ENCODE data around the gene UBAP1L. TPM values are rescaled to one million over a fixed set of nuclear protein-coding genes. Genes with fewer than 3 reads are reported as not detected.
A peak's percentile ranks its signal among the peaks of the same experiment; 100 is the strongest.

Gene UBAP1L
- total RNA-seq, 1 experiment from 2014 or later, result 0.14 TPM

DNA sequence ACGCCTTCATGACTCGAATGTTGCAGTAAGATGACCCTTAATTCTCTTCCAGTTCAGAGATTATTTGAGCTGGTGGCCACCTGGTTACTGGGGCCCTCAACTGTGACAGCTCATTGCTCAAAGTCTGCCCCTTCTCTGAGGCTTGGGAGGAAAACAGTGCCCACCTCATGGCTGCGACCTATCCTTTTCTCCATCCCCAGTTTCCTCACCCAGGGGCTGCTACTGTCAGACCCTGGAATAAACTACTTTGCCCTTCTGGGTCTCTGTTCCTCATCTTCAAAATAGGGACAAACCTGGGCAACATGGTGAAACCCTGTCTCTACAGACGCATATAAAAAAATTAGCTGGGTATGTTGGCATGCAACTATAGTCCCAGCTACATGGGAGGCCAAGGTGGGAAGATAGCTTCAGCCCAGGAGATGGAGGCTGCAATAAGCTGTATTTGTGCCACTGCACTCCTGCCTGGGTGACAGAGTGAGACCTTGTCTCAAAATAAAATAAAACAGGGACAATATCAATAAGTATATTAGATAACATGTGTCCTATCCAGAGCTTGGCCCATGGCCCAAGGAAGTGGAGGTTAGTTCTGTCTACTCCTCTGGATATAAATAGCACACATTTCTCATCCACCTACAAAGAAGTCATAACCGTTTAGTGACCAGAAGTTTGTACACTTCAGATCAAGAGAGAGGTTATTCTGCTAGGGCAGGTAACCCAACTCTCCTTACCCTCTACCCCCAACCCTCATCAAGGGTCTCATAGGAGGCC is 45.0 kb downstream of the UBAP1L start:
- Histone ChIP-seq H3K36me3 (replicated peaks; ENCODE audit: control insufficient read depth, insufficient read depth, low read length) (no peaks in the 10 kb centered on the region; the same call in 1 of the 2 replicates), H3K27me3 (ENCODE audit: control insufficient read depth, insufficient read depth, low read length) (peaks cover 5% of the 10 kb centered on the region), H3K4me3 (ENCODE audit: insufficient read depth, low read depth, low read length) (no peak overlapping the region)
- DNase-seq, result no peak

DNA sequence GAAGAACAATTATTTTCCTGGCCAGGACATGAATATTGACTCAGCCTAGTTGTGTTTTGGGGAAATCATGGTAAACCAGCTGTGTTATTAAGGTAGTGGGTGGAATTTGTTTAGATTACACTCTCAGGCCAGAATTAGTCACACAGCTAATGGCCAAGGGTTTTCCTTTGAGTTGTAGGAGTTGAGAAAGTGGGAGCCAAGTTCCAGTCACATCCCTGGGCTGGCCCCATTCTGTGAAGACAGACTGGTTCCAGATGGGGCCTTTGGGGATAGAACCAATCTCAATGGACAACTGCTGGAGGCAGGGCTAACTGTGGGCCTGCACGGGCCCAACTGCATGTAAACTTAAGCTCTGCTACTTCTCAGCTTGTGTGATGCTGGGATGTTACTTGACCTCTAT is 45.8 kb downstream of the UBAP1L start:
- peaks cover 5% of the 10 kb centered on the region for H3K27me3 ChIP-seq (ENCODE audit: control insufficient read depth, insufficient read depth, low read length)
- DNase-seq, result no peak
- H3K36me3 ChIP-seq (replicated peaks; ENCODE audit: control insufficient read depth, insufficient read depth, low read length), result no peaks in the 10 kb centered on the region; the same call in 1 of the 2 replicates
- no peak overlapping the region for H3K4me3 ChIP-seq (ENCODE audit: insufficient read depth, low read depth, low read length)

DNA sequence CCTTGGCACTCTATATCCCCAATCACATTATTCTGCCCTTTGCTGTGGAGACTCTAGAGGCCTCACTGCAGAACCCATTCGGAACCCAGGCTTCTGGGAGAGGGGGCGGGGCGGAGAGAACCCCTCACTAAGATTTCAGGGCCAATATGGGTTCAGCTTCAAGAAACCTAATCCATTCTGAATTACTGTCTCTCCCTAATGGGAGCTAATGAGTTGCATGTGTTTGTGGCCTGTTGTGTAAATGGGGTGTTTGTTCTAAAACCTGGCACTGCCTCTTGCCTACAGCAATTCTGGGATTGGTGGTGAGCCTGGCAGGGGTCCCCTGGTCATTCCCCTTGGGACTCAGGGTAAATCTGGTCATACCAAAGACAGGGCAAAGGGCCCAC is 46.6 kb downstream of the UBAP1L start:
- Histone ChIP-seq H3K36me3 (replicated peaks; ENCODE audit: control insufficient read depth, insufficient read depth, low read length) (no peaks in the 10 kb centered on the region; the same call in 1 of the 2 replicates), H3K27me3 (ENCODE audit: control insufficient read depth, insufficient read depth, low read length) (peaks cover 5% of the 10 kb centered on the region), H3K4me3 (ENCODE audit: insufficient read depth, low read depth, low read length) (no peak overlapping the region; the same call in 1 of the 2 replicates)
- DNase-seq, result no peak

DNA sequence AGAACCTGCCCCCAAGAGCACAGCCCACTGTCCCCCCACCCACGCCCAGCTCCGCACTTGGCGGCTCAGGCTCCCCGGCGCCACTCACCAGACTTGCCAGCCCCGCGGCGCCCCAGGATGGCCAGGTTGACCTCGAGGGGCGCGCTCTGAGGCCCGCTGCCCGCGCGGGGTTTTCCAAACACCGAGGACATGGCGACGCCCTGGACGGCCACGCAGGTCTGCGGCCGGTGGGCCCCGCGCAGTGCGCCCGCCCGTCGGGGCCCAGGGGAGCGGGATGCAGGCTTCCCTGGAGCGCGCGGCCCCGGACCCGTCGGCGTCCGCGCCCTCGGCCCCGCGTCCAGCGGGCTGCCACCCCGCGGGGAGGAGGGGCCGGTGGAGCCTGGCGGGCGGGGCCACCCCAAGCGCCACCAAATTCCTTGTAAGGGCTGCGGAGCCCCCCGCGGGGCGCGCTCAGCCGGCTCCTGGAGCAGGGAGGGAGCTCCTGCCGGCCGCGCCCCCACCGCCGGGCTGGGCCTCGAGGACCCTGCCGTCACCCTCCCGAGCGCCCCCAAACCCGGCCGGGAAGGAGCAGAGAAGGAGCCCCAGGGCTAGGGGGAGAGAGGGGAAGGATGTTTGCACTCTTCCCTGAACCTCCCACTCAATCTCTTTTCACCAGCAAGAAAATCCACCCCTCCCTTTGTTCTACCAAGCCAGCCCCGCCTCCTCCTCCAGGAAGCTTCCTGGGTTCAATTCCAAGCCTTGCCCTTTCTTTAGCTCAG is 47.2 kb downstream of the UBAP1L start, which contains the start of gene RASL12:
TSS of gene RASL12 (minus strand) at position 347 of the 758 bp plus-strand sequence. CDS start at position 191, 156 bp downstream.
- Histone ChIP-seq H3K4me3 (ENCODE audit: insufficient read depth, low read depth, low read length) (peak within 1 kb of the TSS; percentile 73), H3K27me3 (ENCODE audit: control insufficient read depth, insufficient read depth, low read length) (peaks cover 5% of the 10 kb centered on the region), H3K36me3 (replicated peaks; ENCODE audit: control insufficient read depth, insufficient read depth, low read length) (no peaks in the 10 kb centered on the region; the same call in 1 of the 2 replicates)
- DNase-seq, result peak; percentile 95

DNA sequence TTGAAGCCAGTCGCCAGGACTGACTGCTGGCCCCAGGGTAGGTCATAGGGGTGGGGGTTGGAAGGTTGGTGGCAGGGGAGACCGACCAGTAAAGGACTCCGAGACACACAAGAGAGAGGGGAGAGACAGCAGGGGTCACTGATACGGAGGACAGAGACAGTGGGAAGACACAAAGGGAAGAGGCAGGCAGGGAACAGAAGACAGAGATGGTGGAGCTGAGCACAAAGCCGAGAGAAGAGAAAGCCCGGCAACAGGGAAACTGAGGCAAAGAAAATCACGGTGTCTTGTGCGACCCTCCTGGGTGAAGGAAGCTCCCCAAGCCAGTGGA is 47.7 kb downstream of the UBAP1L start:
- peak; percentile 69 for DNase-seq
- Histone ChIP-seq H3K27me3 (ENCODE audit: control insufficient read depth, insufficient read depth, low read length) (peaks cover 5% of the 10 kb centered on the region), H3K4me3 (ENCODE audit: insufficient read depth, low read depth, low read length) (peak overlapping the region; percentile 73)

DNA sequence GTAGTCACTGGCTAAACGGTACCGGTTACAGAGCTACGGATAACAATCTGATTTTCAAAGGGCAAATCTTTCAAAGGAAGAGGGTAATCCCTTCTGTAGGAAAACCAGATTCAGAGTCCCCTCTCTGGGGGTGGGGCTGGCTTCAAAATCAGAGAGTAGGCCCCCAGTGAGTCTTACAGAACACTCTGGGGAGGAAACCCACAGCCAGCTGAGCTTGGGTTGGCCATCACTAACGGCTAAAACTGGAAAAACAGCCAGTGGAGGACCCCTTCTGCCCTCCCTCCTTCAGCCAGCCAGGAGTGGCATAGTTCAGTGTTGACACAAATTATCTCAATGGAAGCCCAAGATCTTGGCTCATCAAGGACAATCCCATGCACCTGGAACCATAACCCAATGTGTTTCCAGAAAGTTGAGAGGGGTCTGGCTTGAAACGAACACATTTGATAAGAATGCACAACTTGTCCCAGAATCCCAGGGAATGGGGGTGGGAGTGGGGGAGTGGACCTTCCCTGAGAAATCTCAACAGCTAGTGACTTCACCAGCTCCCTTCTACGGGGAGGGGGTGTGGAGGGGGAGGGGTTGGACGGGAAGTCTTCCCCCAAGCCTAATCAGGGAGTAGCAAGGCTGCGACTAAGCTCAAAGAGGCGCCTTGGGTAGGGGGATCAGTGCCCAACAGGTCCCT is 48.2 kb downstream of the UBAP1L start:
- Histone ChIP-seq H3K36me3 (replicated peaks; ENCODE audit: control insufficient read depth, insufficient read depth, low read length) (no peaks in the 10 kb centered on the region; the same call in 1 of the 2 replicates), H3K27me3 (ENCODE audit: control insufficient read depth, insufficient read depth, low read length) (peaks cover 5% of the 10 kb centered on the region), H3K4me3 (ENCODE audit: insufficient read depth, low read depth, low read length) (peak overlapping the region; percentile 73)
- peak; percentile 51 for DNase-seq

More for the DNA sequence above, 47.7 kb downstream of the UBAP1L start:
- no peaks in the 10 kb centered on the region; the same call in 1 of the 2 replicates for H3K36me3 ChIP-seq (replicated peaks; ENCODE audit: control insufficient read depth, insufficient read depth, low read length)

DNA sequence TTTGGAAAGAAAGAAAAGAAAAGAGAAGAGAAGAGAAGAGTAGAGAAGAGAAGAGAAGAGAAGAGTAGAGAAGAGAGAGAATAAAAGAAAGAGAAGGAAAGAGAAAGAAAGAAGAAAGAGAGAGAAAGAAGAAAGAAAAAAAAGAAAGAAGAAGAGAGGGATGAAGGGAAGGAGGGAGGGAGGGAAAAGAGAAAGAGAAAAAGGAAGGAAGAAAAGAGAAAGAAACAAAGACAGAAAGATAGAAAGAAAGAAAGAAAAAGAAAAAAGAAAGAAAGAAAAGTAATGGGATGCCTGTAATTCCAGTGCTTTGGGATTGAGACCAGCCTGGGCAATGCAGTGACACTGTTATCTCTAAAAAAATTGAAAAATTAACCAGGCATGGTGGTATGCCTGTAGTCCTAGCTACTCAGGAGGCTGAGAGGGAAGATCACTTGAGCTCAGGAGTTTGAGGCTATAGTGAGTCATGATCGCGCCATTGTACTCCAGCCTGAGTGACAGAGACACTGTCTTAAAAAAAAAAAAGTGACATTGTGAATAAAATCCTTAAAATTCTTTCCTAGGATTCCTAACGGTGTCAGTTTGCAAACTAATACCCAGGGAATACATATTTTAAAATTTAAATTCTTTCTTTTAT is 48.9 kb downstream of the UBAP1L start:
- H3K27me3 ChIP-seq (ENCODE audit: control insufficient read depth, insufficient read depth, low read length), result peaks cover 5% of the 10 kb centered on the region
- H3K36me3 ChIP-seq (replicated peaks; ENCODE audit: control insufficient read depth, insufficient read depth, low read length), result no peaks in the 10 kb centered on the region; the same call in 1 of the 2 replicates
- DNase-seq, result no peak
- H3K4me3 ChIP-seq (ENCODE audit: insufficient read depth, low read depth, low read length), result no peak overlapping the region

DNA sequence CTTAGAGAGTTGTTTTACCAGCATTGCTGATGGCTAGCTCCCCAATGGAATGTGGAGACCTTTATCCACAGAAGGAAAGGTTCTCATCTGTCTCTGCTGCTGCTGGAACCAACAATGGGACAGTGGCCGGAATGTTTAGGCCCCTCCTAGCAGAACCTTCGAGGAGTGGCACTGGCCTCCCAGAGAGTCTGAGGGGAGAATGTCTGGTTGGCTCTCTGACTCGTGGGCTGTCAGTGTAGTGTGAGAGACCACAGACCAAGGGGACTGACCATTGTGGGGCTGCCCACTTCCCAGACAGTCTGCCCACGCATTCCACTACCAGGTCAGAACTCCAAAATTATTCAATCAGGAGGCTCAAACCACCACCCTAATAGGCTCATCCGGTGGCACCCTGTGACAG is 52.3 kb downstream of the UBAP1L start:
- no peaks in the 10 kb centered on the region; the same call in none of the 2 replicates for H3K36me3 ChIP-seq (replicated peaks; ENCODE audit: control insufficient read depth, insufficient read depth, low read length)
- DNase-seq, result no peak
- no peak overlapping the region for H3K4me3 ChIP-seq (ENCODE audit: insufficient read depth, low read depth, low read length)
- peaks cover 5% of the 10 kb centered on the region for H3K27me3 ChIP-seq (ENCODE audit: control insufficient read depth, insufficient read depth, low read length)

DNA sequence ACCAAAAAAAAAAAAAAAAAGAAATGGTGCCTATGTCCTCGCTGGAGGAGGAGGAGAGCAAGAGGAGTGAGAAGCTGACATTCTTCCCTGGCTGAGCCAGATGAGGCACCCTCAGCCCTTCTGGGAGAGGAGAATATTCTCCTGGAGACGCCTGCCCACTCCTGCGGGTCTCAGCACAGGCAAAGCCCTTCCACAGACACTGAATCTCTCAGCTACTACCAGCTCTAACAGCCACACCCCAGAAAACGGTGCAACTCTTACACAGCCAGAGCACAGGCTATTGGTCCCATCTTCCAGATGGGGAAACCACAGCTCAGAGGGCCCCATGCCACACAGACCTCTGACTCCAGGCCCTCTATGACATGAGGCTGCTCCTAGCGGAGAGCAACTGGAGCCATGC is 52.9 kb downstream of the UBAP1L start:
- Histone ChIP-seq H3K4me3 (ENCODE audit: insufficient read depth, low read depth, low read length) (no peak overlapping the region), H3K27me3 (ENCODE audit: control insufficient read depth, insufficient read depth, low read length) (peaks cover under 1% of the 10 kb centered on the region; the same call in 1 of the 2 replicates), H3K36me3 (replicated peaks; ENCODE audit: control insufficient read depth, insufficient read depth, low read length) (peaks cover 1% of the 10 kb centered on the region)
- peak; percentile 10 for DNase-seq

DNA sequence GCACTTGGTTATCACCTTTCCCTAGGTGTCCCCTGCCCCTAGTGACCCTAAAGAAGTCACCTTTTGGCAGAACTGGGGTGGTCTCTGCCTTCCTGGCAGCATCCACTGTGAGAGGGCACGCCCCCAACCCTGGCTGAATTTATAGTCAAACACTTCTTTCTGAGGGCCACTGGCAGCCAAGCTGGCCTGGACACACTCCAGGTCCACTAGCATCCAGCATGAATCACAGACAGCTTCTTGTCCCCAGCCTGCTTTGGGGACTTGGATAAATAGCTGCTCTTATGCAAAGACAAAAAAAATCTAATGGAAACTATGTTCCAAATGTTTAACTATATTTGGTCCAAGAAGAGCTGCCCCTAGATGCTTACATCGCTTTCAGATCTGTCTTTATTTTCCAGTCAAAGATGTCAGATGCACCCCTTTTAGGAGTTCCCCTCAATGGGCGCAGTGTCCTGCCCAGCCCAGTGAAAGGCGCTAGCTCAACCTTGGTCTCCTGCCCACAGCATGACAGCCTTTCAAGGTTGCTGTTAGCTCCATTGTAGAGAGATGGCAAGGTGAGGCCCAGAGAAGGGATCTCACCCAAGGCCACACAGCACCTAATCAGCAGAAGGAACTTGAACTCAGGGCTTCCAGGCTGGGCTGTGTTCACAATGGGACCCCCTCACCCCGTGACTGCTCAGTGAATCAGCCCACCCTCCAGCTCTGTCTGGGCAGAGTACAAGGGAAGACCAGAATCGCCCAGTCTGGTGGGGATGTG is 54.2 kb downstream of the UBAP1L start:
- no peak overlapping the region for H3K4me3 ChIP-seq (ENCODE audit: insufficient read depth, low read depth, low read length)
- peak; percentile 32 for DNase-seq
- H3K36me3 ChIP-seq (replicated peaks; ENCODE audit: control insufficient read depth, insufficient read depth, low read length), result peaks cover 1% of the 10 kb centered on the region
- H3K27me3 ChIP-seq (ENCODE audit: control insufficient read depth, insufficient read depth, low read length), result no peaks in the 10 kb centered on the region

DNA sequence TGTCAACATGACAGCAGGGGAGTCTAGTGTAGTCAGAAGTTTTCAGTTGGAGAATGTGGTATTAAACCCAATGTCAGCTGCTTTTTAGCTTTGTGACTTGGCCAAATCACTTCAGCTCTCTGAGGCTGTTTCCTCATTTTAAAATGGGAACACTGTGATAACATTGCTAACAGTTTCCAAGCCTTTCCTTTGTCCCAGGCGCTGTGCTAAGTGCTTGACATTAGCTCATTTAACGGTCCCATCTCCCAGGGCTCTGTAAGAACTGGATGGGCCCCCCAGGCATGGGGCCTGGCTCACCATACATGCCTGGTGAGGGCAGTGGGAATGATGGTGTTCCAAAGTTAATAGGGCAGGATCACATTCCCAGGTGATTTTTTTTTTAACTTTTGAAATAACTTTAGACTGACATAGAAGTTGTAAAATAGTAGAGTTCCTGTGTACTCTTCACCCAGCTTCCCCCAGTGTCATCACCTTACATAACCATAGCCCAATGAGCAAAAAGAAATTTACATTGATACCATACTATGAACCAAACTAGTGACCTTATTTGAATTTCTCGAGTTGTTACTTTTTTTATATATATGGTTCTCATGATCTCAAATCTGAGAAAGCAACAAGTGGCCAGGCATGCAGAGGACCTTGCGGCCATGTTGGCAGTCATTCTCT is 54.9 kb downstream of the UBAP1L start:
- H3K27me3 ChIP-seq (ENCODE audit: control insufficient read depth, insufficient read depth, low read length), result no peaks in the 10 kb centered on the region
- peaks cover 1% of the 10 kb centered on the region for H3K36me3 ChIP-seq (replicated peaks; ENCODE audit: control insufficient read depth, insufficient read depth, low read length)
- no peak overlapping the region for H3K4me3 ChIP-seq (ENCODE audit: insufficient read depth, low read depth, low read length)
- no peak for DNase-seq

DNA sequence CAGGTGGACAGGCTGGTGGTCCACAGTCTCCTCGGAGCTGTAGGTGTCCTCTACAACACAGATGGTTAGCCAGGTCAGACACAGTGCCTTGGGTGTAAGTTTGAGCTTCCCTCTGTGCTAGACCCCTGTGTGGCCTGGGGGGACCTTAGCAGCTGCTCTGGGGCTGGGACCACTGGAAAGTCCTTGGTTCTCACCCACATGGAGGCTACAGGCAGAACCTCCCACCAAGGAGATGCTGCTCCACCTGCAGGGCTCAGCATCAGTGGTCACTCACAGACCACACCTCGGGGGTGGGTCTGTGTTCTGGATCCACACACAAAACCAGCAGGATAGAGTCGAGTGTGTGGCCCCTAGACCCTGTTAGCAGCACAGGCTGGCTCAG is 55.6 kb downstream of the UBAP1L start:
- peaks cover 3% of the 10 kb centered on the region for H3K36me3 ChIP-seq (replicated peaks; ENCODE audit: control insufficient read depth, insufficient read depth, low read length)
- no peaks in the 10 kb centered on the region for H3K27me3 ChIP-seq (ENCODE audit: control insufficient read depth, insufficient read depth, low read length)
- DNase-seq, result no peak
- no peak overlapping the region for H3K4me3 ChIP-seq (ENCODE audit: insufficient read depth, low read depth, low read length)
